ENCODE measurements around the gene TMEM139.

The TMEM139 gene

GRCh38 chr7:143269251-143269650 is 15.5 kb upstream of the TMEM139 start:
- no peak for DNase-seq (ENCODE audit: low read depth)
- TF ChIP-seq, protein P1, sequence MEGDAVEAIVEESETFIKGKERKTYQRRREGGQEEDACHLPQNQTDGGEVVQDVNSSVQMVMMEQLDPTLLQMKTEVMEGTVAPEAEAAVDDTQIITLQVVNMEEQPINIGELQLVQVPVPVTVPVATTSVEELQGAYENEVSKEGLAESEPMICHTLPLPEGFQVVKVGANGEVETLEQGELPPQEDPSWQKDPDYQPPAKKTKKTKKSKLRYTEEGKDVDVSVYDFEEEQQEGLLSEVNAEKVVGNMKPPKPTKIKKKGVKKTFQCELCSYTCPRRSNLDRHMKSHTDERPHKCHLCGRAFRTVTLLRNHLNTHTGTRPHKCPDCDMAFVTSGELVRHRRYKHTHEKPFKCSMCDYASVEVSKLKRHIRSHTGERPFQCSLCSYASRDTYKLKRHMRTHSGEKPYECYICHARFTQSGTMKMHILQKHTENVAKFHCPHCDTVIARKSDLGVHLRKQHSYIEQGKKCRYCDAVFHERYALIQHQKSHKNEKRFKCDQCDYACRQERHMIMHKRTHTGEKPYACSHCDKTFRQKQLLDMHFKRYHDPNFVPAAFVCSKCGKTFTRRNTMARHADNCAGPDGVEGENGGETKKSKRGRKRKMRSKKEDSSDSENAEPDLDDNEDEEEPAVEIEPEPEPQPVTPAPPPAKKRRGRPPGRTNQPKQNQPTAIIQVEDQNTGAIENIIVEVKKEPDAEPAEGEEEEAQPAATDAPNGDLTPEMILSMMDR (conservative IDR thresholded peaks at IDR 0.05; ENCODE audit: low read length) = no peak

DNA sequence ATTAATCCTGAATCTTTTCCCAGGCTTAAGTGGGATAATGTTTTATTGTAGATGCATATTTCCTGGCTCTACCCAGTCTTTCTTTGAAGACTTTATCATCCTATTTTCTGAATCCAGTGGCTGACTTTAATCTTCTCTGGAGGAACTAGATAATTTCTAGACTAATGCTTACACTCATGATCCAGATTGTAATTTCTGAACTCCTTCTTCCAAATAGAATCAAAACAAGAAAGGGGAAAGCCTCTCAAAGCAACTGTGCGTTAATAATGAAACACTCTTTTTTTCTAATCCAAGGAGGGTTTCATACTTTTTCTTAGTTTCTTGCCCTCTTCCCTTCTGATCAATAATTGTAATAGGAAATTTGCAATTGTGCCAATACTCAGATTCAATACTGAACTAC is 13.5 kb upstream of the TMEM139 start:
- TF ChIP-seq, protein P1 (conservative IDR thresholded peaks at IDR 0.05; ENCODE audit: low read length) = no peak
- no peak overlapping the region for H3K4me3 ChIP-seq (ENCODE audit: low read length)
- no peak for DNase-seq (ENCODE audit: low read depth)

More at GRCh38 chr7:143269251-143269650, 15.5 kb upstream of the TMEM139 start:
- no peak overlapping the region for H3K4me3 ChIP-seq (ENCODE audit: low read length)

DNA sequence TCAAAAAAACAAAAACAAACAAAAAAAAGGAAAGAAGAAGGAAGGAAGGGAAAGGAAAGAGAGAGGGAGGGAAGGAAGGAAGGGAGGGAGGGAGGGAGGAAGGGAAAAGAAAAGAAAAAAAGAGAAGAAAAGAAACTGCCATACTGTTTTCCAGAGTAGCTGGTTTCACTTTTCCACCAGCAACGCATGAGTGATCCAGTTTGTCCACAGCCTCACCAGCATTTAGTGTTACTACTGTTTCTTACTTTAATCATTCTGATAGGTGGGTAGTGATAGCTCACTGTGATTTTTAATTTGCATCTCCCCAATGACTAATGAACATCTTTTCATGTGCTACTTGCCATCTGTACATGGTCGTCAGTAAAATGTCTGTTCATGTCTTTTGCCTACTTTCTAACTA is 11.9 kb upstream of the TMEM139 start:
- TF ChIP-seq, protein P1 (conservative IDR thresholded peaks at IDR 0.05; ENCODE audit: low read length) = no peak

DNA sequence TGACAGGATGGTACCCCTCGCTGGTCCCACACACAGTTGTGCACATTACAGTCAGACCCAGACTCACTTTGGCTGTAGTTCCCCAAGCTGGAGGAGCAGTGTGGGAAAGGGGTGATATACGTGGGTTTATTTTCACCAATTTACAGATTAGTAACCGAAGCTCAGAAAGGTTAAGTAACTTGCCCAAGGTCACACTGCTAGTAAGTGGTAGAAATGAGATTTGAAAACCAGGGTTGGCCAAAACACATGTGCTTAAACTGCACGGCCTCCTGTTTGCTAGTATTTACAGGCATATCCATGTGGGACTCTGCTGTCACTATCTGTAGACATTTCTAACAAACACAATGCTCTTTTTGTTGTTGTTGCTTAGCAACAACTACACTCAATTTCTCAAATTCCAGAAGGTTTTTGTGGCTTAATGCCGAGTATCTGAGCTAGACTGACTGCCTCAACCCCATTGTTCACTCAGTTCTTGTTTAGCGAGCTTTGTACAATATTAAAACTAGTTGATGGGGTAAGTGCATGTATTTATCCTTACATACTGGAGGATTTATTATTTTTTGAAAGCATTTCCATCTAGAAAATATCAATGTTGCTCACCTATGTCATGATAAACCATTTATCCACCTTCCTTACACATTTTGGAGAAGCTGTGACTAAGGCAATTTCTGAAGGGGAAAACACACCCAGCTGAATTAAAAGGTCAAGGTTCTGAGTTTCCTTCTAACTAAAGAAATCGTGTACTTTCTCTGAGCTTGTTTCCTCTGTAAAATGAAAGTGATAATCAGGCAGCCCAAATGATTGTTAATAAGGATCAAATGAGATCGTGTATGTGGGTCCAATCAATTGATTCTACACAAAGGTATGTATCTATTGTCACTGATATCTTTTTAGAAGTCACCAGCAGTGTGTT is 5.3 kb upstream of the TMEM139 start:
- peak; percentile 87 for DNase-seq (ENCODE audit: low read depth)
- H3K4me3 ChIP-seq (ENCODE audit: low read length) = no peak overlapping the region
- TF ChIP-seq, protein P1 (conservative IDR thresholded peaks at IDR 0.05; ENCODE audit: low read length) = no peak

More for the DNA sequence above, 11.9 kb upstream of the TMEM139 start:
- DNase-seq (ENCODE audit: low read depth) = no peak
- H3K4me3 ChIP-seq (ENCODE audit: low read length) = no peak overlapping the region

DNA sequence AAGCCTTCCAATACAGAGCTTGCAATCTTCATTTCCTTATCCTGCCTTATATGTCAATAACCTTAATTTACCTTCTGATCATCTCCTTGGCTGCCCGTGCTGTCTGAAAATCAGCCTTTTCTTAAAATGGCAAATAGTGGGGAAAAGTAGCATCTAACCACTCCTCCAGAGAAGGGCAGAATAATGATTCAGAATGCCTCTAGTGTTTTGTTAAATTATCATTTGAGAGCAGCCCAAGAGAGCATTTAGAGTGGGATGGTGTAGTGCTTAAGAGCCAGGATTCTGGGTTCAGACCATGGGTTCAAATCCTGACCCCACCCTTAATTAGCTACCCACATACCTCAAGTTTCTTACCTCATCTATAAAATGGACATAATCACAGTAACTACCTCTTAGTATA is 4.6 kb upstream of the TMEM139 start:
- no peak overlapping the region for H3K4me3 ChIP-seq (ENCODE audit: low read length)
- TF ChIP-seq, protein P1 (conservative IDR thresholded peaks at IDR 0.05; ENCODE audit: low read length) = no peak
- no peak for DNase-seq (ENCODE audit: low read depth)

GRCh38 chr7:143280566-143280965 is 4.2 kb upstream of the TMEM139 start:
- TF ChIP-seq, protein P1 (conservative IDR thresholded peaks at IDR 0.05; ENCODE audit: low read length) = no peak
- no peak overlapping the region for H3K4me3 ChIP-seq (ENCODE audit: low read length)
- DNase-seq (ENCODE audit: low read depth) = no peak

DNA sequence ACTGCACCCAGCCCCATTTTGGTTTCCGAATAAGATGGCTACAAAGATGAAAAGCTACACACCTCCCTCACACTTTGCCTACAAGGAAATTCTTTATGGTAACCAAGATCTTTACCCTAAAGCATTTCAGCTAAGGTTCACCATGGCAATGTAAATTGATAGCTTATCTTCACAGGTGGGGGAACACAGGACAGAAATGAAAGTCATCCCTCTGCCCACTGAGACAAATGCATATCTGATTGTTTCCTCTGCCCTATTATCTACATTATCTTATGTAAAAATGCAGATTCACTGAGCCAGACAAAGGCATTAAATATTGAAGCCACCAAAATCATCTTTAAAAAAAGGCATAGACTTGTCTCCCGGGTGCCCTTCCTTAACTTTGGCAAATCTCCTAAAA is 3.2 kb upstream of the TMEM139 start:
- no peak overlapping the region for H3K4me3 ChIP-seq (ENCODE audit: low read length)
- DNase-seq (ENCODE audit: low read depth) = no peak
- TF ChIP-seq, protein P1 (conservative IDR thresholded peaks at IDR 0.05; ENCODE audit: low read length) = no peak
